HAP-1 (cell line): Measurements from ENCODE around the gene RBM38.

Source experiments
- DNase-seq, 2 experiments: peaks; one replicate each; pipeline ENCODE4 v3.0.0-alpha.2; 2016 to 2020; ENCODE audit warnings: low spot score in 2 of 2
- H3K27me3 ChIP-seq: fragments of 250-450 bp; sonication (Bioruptor Pico); 2 replicates; pipeline ENCODE4 v1.5.1; 2020; ENCODE audit warnings: low read depth, mild to moderate bottlenecking, moderate library complexity
- H3K36me3 ChIP-seq: fragments of 250-450 bp; sonication (Bioruptor Pico); replicated peaks from 2 replicates; pipeline ENCODE4 v1.5.1; 2020; ENCODE audit warnings: mild to moderate bottlenecking
- H3K4me1 ChIP-seq: fragments of 250-450 bp; sonication (Bioruptor Pico); 2 replicates; pipeline ENCODE4 v1.5.1; 2020; ENCODE audit warnings: mild to moderate bottlenecking
- H3K4me3 ChIP-seq: fragments of 250-450 bp; sonication (Bioruptor Pico); 2 replicates; pipeline ENCODE4 v1.5.1; 2020; ENCODE audit warnings: mild to moderate bottlenecking, moderate library complexity
- H3K9me3 ChIP-seq: fragments of 250-450 bp; sonication (Bioruptor Pico); 2 replicates; pipeline ENCODE4 v1.5.1; 2020; ENCODE audit warnings: mild to moderate bottlenecking, moderate library complexity
- in situ Hi-C: fragments of 300-500 bp; cut with MboI; formaldehyde crosslinking; loops from 3 replicates; pipeline ENCODE4 v1.14.3; 2020; ENCODE audit warnings: low sequenced_read_pairs, inconsistent platforms, mixed read lengths

The RBM38 gene

GRCh38 chr20:57451431-57451794 is 60.2 kb downstream of the RBM38 start:
- no peak for DNase-seq
- Histone ChIP-seq H3K4me3 (no peak overlapping the region), H3K4me1 (no peaks in the 10 kb centered on the region)

DNA sequence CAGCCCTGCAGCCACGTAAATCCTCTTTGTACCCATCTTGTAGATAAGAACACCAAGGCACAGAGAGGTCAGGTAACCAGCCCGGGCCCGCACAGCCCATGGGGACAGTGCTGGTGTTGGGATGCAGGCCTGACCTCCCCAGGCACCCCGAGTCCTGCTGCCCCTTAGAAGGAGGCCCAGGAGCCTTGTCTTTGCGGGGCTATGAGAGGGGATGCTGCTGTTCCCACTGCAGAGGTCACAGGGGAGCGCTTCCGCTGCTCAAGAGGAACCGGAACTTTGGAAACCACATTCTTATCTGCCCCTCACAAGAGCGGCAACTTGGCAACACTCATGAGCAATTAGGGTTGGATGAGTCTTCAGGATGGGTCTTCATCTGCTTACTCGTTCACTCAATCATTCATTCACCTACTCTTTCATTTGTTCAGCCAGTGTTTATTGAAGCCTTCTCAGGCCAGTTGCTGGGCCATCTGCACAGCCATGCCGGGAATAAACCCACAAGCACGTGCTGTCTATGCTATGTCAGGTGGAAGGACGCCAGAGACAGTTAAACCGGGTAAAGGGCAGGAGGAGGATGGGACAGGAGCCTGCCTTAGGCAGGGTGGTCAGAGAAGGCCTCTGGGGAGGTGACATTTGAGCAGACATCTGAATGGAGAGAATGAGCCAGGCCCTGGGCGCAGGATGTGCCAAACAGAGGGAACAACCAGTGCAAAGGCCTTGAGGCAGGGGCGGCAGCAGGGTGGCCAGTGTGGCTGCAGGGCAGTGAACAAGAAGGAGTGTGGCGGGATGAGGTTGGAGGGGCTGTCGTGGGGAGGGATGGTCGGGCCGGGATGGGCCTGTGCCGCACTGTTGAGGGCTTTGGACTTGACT is 60.8 kb downstream of the RBM38 start:
- in situ Hi-C loops: no loop called here
- no peak overlapping the region for H3K4me3 ChIP-seq
- no peaks in the 10 kb centered on the region for H3K9me3 ChIP-seq
- peaks cover 8% of the 10 kb centered on the region for H3K27me3 ChIP-seq
- no peaks in the 10 kb centered on the region for H3K36me3 ChIP-seq
- no peak for DNase-seq
- H3K4me1 ChIP-seq: no peaks in the 10 kb centered on the region

More at GRCh38 chr20:57451431-57451794, 60.2 kb downstream of the RBM38 start:
- Histone ChIP-seq H3K27me3 (peaks cover 8% of the 10 kb centered on the region), H3K36me3 (no peaks in the 10 kb centered on the region), H3K9me3 (no peaks in the 10 kb centered on the region)
- in situ Hi-C loops: no loop called here

DNA sequence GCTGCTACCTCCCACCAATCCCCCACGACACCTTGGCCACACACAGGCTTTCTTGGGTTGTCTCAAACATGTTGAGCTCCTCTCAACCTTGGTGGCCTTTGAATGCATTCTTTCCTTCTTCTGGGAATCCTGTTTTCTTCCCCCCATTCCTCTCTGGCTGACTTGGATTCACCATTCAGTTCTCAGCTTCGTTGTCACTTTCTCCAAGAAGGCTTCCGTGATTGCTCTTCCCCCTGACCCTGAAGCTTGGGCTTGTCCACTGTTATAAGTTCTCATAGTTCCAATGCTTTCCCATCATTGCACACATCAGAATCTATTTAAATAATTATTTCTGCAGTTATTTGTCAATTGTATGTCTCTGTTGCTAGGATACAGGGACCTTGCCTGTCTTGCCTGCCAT is 64.2 kb downstream of the RBM38 start:
- H3K4me1 ChIP-seq: no peaks in the 10 kb centered on the region
- no peak for DNase-seq

GRCh38 chr20:57456116-57456515 is 64.9 kb downstream of the RBM38 start:
- H3K4me1 ChIP-seq: no peaks in the 10 kb centered on the region
- in situ Hi-C loops: no loop called here
- no peak for DNase-seq
- no peaks in the 10 kb centered on the region for H3K9me3 ChIP-seq
- H3K27me3 ChIP-seq: no peaks in the 10 kb centered on the region; the same call in 1 of the 2 replicates
- no peaks in the 10 kb centered on the region for H3K36me3 ChIP-seq
- H3K4me3 ChIP-seq: no peak overlapping the region

More for the DNA sequence above, 64.2 kb downstream of the RBM38 start:
- no peaks in the 10 kb centered on the region for H3K36me3 ChIP-seq
- H3K27me3 ChIP-seq: no peaks in the 10 kb centered on the region; the same call in 1 of the 2 replicates
- no peak overlapping the region for H3K4me3 ChIP-seq
- H3K9me3 ChIP-seq: no peaks in the 10 kb centered on the region
- in situ Hi-C loops: no loop called here

- no peaks in the 10 kb centered on the region for H3K9me3 ChIP-seq
- H3K4me1 ChIP-seq: no peaks in the 10 kb centered on the region
- in situ Hi-C loops: no loop called here
- H3K36me3 ChIP-seq: no peaks in the 10 kb centered on the region
- no peak for DNase-seq
- H3K4me3 ChIP-seq: no peak overlapping the region
- H3K27me3 ChIP-seq: no peaks in the 10 kb centered on the region
These were observed 66.3 kb downstream of the RBM38 start for GRCh38 chr20:57457243-57458095.

DNA sequence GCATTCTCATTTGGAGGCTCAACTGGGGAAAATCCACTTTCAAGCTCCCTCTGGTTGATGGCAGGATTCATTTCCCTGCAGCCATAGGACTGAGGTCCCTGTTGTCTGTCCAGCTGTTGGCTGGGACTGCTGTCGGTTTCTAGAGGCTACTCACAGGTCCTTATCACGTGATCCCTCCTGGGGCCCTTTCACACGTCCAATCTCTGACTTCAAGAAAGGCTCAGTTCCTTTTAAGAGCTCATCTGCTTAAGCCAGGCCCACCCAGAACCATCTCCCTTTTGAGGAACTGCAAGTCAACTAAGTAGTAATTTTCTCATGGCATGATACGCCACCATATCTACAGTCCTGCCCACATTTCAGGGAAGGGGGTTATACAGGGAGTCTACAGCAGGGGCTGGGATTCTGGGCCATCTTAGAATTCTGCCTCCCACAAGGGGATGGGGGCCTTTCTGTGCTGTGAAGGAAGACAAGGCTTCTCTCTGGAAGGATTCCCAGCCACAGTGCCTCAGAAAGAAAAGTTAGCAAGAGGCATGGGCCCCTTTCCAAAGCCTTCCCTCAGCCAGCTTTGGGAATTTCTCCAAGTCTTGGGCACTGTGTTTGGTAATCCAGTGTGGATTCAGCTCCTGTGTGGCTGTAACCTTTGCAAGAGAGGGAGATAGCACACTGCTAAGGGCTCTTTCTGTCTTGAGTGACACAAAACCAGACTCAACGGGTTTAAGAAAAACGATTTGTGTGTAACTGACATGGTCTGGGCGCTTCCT is 67.4 kb downstream of the RBM38 start:
- H3K27me3 ChIP-seq: no peaks in the 10 kb centered on the region
- H3K4me1 ChIP-seq: no peaks in the 10 kb centered on the region
- no peak for DNase-seq
- in situ Hi-C loops: no loop called here
- no peaks in the 10 kb centered on the region for H3K9me3 ChIP-seq
- no peak overlapping the region for H3K4me3 ChIP-seq
- H3K36me3 ChIP-seq: no peaks in the 10 kb centered on the region
